ENCODE data around the gene UBXN1.

GRCh38 chr11:62712276-62712812 lies 33.5 kb upstream of the UBXN1 start:
- TF ChIP-seq CTCF (IDR thresholded peaks at IDR 0.05; ENCODE audit: low read depth, low read length, poor library complexity, severe bottlenecking) (no peak), EZH2phosphoT487 (IDR thresholded peaks at IDR 0.05; ENCODE audit: borderline replicate concordance, low read length) (no peak)

All from DOHH2 (cell line).